HG03045 (cell line): ENCODE results near the gene ELF3.
"Not testable (repeated sequence)": the region's sequence is repeated elsewhere in the genome, so short reads cannot be mapped to it uniquely, and the experiment has no call there.

Experiments used
- ATAC-seq: cut with Tn5 transposase; IDR thresholded peaks from one replicate; pipeline ENCODE4 v1.9.1; 2021; ENCODE audit warnings: mild to moderate bottlenecking, moderate library complexity; ENCODE audit not compliant: unreplicated experiment

ELF3 gene

DNA sequence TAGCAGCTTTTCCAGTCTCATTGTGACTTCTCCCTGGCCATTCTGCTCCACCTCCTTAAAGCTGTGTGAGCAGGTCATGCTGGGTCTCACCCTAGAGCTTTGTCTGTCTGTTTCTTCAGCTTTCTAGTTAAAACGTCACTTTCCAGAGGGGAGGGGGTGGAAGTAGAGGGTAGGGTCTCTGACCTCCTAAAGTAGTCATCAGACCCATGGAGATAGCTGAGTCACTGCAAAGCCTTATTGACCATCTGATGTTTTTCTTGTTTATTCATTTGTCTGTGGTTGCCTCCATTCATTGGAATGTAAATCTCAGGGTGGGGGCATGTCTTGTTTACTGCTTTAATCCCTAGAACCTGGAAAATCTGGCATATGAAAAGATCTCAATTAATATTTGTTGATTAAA, 52.7 kb downstream of the ELF3 start:
- ATAC-seq, result no peak

GRCh38 chr1:202064889-202065312, 54.5 kb downstream of the ELF3 start:
- not testable (repeated sequence) for ATAC-seq
